NCI-H1092 treated with DMSO at 0.1 percent for 48 hours (cell line): ENCODE data around the gene ST7L.
A peak's percentile ranks its signal among the peaks of the same experiment; 100 is the strongest.

Source experiments
- DNase-seq: peaks from one replicate; lab custom pipeline; 2025; lab: John Stamatoyannopoulos, UW

ST7L gene

GRCh38 chr1:112618114-112618720, 724 bp downstream of the ST7L start:
- DNase-seq: peak; percentile 16

DNA sequence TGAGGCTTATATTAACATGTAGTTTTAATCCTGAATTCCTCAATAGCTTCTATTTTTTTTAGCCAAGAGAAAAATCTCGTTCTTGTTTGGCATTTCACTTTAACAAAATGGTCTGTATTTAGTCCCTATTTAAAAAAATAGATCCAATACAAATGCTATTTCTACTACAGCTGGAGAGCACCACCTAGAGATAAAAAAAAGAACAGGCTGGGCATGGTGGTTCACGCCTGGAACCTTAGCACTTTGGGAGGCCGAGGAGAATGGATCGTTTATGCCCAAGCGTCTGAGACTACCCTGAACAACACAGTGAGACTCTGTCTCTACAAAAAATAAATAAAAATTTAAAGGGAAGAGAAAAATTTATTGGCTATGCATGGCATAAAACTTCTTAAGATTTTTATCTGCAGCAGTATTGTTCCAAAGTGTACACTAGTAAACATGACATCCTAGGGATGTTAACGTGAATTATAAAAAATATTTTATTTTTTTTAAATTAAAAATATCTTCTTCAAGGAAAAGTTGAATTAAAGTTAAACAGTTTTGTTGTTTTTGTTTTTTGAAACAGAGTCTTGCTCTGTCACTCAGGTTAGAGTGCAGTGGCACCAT, 4.4 kb downstream of the ST7L start:
- peak; percentile 3 for DNase-seq

GRCh38 chr1:112605633-112606327, 13.2 kb downstream of the ST7L start:
- no peak for DNase-seq

DNA sequence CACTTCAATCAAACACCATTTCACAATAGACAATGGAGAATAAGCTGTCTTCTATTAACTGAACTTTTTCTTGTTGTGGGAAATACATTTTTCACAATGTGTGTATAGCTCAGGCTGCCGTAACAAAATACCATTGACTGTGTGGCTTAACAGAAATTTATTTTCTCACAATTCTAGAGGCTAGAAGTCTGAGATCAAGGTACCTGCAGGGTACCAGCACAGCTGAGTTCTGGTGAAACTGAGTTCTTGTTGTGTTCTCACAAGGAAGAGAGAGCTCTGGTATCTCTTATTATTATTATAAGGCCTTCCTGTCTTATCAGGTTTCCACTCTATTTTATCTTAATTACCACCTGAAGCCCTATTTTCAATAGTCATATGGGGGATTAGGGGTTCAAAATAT, 15.4 kb downstream of the ST7L start:
- no peak for DNase-seq

GRCh38 chr1:112603012-112603411, 15.9 kb downstream of the ST7L start:
- DNase-seq: no peak

- no peak for DNase-seq
These were observed 19.5 kb downstream of the ST7L start for GRCh38 chr1:112599477-112599876.

DNA sequence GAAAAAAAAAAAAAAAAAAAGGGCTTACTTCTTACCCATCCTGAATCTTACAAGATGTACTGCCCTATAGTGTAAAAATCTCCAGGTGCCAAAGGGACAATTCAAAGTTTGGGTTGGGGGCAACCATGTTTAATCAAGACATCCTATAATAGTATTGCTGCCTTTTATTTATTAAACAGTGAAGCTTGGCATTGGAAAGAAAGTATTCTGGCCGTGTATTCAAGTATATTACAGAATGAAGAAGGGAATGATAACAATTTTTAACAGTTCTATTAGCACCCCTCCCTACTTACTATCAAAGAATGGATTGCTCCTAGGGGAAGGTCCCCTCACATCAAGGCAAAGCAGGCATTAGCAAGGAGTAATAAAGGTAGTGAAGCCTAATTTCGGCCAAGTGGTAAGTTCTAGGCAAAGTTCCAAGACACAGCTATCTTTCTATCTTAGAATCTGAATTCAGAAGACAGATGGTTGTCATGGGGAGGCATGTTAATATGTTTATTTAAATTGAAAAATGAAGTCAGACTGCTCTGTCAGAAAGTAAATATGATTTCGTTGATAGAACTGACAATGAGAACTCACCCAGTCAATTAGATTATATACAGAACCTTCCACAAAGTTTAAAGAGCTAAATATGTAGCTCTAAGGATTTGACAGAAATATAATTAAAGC, 24.6 kb downstream of the ST7L start:
- no peak for DNase-seq

- DNase-seq: no peak
These were observed 29.2 kb downstream of the ST7L start for GRCh38 chr1:112589766-112590165.

GRCh38 chr1:112583366-112583765, 35.6 kb downstream of the ST7L start:
- no peak for DNase-seq

DNA sequence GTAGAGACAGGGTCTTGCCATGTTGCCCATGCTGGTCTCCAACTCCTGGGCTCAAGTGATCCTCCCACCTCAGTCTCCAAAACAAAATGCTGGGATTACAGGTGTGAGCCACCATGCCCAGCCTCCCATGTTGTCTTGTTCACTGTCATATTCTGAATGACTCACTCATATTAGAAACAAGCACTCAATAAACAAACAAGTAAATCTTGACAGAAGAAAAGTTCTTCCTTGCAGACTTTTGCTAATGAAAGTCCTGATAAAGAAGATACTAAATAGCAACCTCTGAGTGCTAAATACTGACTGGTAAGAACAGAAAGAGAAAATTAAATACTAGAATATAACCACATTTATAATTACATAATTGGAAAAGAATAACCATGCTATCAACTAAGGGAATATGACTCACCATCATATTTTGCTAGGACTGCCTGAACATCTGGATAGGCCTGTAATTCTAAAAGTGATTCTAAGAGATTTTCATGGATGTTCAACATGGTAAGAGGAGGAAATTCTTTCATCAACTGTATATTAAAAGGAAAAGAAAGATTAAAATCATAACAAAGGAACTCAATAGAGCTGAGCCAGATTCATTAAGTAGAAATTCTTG, 37.3 kb downstream of the ST7L start:
- DNase-seq: no peak

- no peak for DNase-seq
These were observed 39.0 kb downstream of the ST7L start for GRCh38 chr1:112579801-112580510.

- no peak for DNase-seq
These were observed 42.7 kb downstream of the ST7L start for GRCh38 chr1:112576240-112576639.

DNA sequence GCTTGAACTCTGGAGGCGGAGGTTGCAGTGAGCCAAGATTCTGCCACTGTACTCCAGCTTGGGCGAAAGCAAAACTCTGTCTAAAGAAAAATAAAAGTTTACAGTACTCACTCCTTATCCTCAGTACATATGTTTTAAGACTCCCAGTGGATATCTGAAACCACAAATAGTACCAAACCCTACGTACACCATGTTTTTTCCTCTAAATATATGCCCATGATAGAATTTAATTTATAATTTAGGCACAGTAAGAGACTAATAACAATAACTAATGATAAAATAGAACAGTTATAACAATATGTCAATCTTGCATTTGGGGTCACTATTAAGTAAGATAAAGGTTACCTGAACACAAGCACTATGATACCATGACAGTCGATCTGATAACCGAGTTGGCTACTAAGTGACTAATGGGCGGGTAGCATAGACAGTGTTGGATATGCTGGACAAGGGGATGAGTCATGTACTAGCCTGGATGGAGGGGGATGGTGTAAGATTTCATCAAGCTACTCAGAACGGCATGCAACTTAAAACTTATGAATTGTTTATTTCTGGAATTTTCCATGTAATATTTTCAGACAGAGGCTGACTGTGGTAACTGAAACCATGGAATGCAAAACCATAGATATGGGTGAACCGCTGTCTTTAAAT, 43.7 kb downstream of the ST7L start:
- no peak for DNase-seq

GRCh38 chr1:112565800-112566199, 53.1 kb downstream of the ST7L start:
- DNase-seq: no peak

DNA sequence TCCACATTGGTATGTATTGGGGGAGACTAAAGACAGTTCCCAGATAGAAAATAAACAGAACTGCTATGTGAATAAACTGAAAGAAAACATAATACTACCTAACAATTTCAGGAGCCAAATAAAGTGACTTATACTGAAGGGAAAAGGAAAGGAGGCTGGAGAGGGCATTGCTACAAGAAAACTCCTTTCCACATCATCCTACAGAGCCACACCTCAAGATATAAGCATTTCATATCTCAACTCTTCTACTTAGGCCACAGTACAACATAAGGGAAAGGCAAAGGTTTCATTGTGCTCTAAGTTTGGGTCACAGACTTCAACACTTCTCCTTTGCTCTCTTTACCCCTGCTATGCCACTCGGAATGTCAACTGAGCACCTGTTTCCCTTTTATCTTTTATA, 54.9 kb downstream of the ST7L start:
- DNase-seq: no peak

GRCh38 chr1:112563341-112563740, 55.6 kb downstream of the ST7L start:
- no peak for DNase-seq

- no peak for DNase-seq
These were observed 60.3 kb downstream of the ST7L start for GRCh38 chr1:112558634-112559033.

GRCh38 chr1:112557385-112557784, 61.6 kb downstream of the ST7L start:
- DNase-seq: no peak

- DNase-seq: no peak
These were observed 64.5 kb downstream of the ST7L start for GRCh38 chr1:112554411-112554810.

DNA sequence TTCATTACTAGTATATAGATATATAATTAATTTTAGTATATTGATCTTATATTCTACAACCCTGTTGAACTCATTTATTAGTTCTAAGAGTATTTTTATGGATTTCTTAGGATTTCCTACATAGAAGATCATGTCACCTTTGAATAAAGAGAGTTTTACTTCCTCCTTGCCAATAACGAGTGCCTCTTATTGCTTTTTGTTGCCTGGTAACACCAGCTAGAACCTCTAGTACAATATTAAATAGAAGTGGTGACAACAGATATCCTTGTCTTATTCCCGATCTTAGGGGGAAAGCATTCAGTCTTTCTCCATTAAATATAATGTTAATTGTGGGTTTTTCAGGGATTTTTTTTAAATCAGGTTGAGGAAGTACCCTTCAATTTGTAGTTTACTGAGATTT, 69.4 kb downstream of the ST7L start:
- no peak for DNase-seq

GRCh38 chr1:112548547-112548946, 70.4 kb downstream of the ST7L start:
- DNase-seq: no peak
